ENCODE data around the gene MACC1.

Gene MACC1

DNA sequence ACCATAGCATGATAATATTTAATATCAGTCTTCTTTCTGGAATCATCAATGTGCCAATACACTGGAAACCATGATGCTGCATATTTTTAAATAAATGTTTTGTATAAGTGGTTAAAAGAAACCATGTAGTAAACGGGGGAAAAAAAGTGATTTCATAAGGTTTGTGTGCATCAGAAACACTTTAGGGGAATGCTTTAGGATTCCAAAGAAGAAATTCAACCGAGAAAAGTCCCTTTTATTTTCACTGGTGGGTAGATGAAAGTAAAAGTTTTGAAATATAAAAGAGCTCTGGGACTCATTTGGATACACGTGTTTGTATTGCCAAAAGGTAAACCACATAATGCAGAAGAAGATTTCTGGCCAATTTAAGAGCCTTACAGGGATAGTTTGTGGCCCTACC, 11.9 kb upstream of the MACC1 start:
- no peak for DNase-seq

- DNase-seq: no peak
These were observed 11.5 kb upstream of the MACC1 start for GRCh38 chr7:20228654-20229053.

DNA sequence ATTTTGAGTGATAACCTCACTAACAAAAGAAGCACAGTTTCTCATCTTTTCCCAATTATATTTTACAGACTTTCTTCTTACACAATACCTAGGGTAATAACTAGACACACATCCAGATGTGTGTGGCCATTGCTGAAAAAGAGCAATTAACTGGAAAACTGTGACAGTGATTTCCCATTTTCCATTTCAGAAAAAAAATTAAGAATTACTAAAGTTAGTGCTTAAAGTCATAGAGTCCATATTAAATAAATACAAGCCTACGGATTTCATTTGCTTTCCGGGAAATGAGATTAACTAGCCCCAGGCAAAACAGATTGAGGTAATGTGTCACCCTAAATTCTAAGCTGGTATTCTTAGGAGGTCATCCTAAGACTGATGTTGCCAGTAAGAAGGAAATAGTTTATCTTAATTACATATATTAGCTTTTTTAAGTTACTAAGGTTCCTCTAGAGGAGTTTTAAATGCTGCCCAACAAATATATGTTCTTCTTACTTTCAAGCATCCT, 10.2 kb upstream of the MACC1 start:
- DNase-seq: peak; percentile 55

GRCh38 chr7:20226860-20227259, 9.7 kb upstream of the MACC1 start:
- DNase-seq: no peak

- no peak for DNase-seq
These were observed 8.2 kb upstream of the MACC1 start for GRCh38 chr7:20225384-20225783.

- DNase-seq: no peak
These were observed 6.8 kb upstream of the MACC1 start for GRCh38 chr7:20224025-20224424.

- no peak for DNase-seq
These were observed 6.2 kb upstream of the MACC1 start for GRCh38 chr7:20223356-20223755.

- no peak for DNase-seq
These were observed 5.1 kb upstream of the MACC1 start for GRCh38 chr7:20222219-20222828.

- no peak for DNase-seq
These were observed 3.9 kb upstream of the MACC1 start for GRCh38 chr7:20220921-20221547.

- DNase-seq: no peak
These were observed 3.1 kb upstream of the MACC1 start for GRCh38 chr7:20220293-20220761.

- no peak for DNase-seq
These were observed 2.5 kb upstream of the MACC1 start for GRCh38 chr7:20219446-20220292.

GRCh38 chr7:20219062-20219445, 1.9 kb upstream of the MACC1 start:
- no peak for DNase-seq

DNA sequence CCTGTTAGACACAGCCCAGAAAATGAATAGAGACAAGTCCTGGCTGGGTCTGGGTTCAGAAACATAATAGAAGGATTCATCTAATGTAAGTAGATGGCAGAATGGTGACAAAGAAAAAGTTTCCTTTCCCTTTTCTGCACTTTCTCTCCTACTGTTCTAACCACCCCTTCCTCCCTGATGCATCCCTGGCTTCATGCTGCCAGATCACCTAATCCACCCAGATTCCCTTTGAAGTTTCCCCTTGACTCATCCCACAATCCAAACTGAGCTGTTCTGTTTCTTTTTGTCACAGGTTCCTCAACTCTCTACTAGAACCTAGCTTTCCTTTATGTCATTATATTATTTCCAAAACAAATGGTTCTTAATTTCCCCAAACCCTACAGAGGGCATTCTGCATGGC, 1.1 kb upstream of the MACC1 start:
- DNase-seq: no peak

DNA sequence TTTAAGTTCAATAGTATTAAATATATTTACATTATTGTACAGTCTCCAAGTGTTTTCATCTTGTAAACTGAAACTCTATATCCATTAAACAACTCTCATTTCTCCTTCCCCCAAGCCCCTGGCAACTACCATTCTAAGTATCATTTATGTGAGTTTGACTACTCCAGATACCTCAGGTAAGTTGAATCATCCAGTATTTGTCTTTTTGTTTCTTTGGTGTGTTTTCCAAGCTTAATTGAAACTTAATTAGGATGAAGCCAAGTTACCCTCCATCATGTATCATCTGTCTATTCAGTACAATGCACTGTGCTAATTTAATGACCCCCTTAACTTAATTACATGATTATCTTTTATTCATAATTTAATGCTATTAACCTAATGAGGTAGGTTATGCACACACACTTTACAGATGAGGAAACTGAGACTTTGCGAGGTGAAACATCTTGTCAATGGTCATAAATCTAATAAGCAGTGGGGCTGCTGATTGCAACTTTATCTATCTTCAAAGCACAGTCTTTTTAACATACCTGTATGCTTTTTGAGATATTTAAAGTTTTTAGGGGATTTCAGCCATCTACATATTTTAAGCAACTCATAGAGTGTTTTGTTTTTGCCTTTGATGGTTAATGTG, 663 bp downstream of the MACC1 start:
- DNase-seq: no peak

DNA sequence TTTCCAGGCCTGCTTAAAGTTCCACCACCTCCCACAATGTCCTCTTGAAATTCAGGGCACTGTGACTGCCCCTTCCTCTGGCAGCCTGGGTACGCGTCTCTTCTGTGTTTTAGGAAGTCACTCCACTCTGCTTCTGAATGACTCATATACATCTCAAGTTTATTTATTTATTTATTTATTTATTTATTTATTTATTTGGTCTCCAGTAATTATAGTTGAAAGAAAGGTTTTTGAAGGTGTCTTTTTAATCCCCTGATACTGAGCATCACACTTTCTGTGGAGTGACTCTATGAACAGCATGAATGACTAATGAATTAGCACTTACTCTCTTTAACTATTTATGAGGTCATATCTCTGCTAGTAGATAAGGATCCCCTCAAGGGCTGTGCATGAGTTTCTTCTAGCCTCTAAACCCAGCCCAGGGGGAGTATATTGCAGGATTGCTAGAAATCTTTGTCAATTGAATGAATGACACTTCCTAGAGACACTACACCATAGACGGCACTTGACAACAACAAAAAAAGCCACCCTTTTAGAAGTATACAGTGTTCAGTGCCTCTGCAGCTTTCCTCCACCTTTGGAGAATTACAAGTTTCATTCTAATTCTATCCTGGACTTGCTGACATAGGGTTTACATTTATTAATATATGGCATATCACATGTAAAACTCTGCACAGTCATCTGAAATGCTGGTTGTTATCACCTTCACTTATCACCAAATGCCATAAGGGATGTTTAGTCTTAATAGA, 2.1 kb downstream of the MACC1 start:
- no peak for DNase-seq

GRCh38 chr7:20214132-20214531, 3.1 kb downstream of the MACC1 start:
- no peak for DNase-seq

DNA sequence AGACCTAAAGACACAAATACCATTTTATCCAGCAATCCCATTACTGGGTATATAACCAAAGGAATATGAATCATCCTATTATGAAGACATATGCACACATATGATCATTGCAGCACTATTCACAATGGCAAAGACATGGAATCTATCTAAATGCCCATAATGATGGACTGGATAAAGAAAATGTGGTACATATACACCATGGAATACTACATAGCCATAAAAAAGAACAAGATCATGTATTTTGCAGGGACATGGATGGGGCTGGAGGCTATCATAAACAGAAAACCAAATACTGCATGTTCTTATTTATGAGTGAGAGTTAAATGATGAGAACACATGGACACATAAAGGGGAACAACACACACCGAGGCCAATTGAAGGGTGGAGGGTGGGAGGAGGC, 3.8 kb downstream of the MACC1 start:
- DNase-seq: no peak

DNA sequence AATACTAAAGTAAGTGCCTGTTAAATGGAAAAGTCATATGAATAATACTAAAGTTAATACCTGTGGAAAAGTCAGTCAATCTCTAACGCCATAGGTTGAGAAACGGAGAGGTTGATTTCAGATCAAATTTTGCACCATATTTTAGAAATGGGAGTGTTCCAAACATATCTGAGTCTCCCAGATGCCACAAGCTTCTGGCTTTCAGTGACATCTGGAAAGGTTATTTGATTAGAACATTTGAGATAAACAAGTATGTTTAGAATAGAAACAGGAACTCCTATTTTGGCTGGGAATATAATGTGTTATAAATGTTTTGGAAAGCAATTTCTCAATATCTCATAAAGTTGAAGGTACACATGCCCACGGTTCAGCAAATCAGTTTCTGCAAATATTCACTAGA, 5.8 kb downstream of the MACC1 start:
- DNase-seq: no peak

GRCh38 chr7:20208651-20209307, 8.4 kb downstream of the MACC1 start:
- no peak for DNase-seq

GRCh38 chr7:20207811-20208210, 9.4 kb downstream of the MACC1 start:
- peak; percentile 37 for DNase-seq

DNA sequence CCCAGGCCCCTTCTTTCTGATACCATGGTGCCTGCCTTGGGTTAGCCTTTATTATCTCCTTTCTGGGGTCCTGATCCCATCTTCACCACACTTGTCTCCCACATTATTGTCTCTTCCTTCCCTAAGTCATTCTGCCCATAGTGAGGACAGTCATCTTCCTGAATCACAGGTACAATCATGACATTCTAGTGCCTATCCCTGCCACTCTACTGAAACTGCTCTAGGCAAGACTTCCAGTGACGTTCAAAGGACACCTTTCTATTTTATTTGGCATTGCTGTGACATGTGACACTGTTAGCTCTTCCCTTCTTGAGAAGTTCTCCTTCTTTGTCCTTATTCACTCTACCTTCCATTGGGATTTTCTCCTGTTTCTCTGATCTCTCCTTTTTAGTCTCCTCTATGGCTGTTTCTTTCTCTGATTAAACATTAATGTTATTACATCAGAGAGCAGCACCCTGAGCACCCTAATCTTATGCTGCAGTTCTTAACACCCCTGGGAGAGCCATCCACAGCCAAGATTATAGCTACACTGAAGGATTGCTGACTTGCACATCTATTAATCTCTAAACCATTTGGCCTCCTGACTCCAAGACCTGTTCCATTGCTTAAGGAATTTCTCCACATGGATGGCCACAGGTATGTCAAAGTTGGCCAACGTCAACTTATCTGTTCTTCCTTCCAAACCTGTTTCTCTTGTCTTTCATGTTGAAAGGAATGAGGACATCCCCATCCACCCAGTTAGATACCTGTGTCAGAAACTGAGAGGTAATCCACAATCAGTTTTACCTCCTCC, 10.9 kb downstream of the MACC1 start:
- DNase-seq: no peak
